HepG2 (cell line): ENCODE results near the gene PPP1R1A. TPM values are rescaled to one million over a fixed set of nuclear protein-coding genes. Genes with fewer than 3 reads are reported as not detected.

Source experiments
- ATAC-seq: fragments of 200-7000 bp; cut with Tn5 transposase; 3 replicates; pipeline ENCODE4 v1.9.1; 2020; ENCODE audit warnings: mild to moderate bottlenecking, moderate library complexity
- BruUV-seq: library from RNA; stranded (reverse); fragments of 400-500 nt; replicated peaks from 2 replicates; lab custom pipeline; 2021; lab: Mats Ljungman, UMichigan
- CTCF ChIA-PET: fragments of 300-600 bp; formaldehyde crosslinking; extraction: SDS; loops from one replicate; lab custom pipeline; 2021; ENCODE audit warnings: low total read pairs, inconsistent platforms, low intra/inter-chr PET ratio; lab: Yijun Ruan, JAX
- POLR2A ChIA-PET: fragments of 350-600 bp; sonication (Branson Sonifier 250); formaldehyde crosslinking; loops from one replicate; lab custom pipeline; 2020; ENCODE audit warnings: antibody characterized with exemption, inconsistent platforms; lab: Yijun Ruan, JAX
- DNase-seq: peaks from one replicate; pipeline ENCODE4 v3.0.0-alpha.2; 2015; ENCODE audit warnings: low spot score
- FAIRE-seq: peaks from 3 replicates; lab custom pipeline; 2011; peaks lifted over from hg19 to GRCh38; lab: Jason Lieb, UNC
- H2AFZ ChIP-seq: one replicate; pipeline ENCODE4 v1.6.1; 2011; ENCODE audit warnings: low read length, inconsistent platforms
- H3K27ac ChIP-seq: fragments of 300-600 bp; 3 replicates; pipeline ENCODE4 v1.8.0; 2011; ENCODE audit warnings: mixed run types, mild to moderate bottlenecking, mixed read lengths, low read length, inconsistent platforms; ENCODE audit not compliant: insufficient read depth; ENCODE audit errors: extremely low read length
- H3K27me3 ChIP-seq, 2 experiments: fragments of 200-600 bp in 1 of 2; 2 replicates in 1 of 2; 3 replicates in 1 of 2; pipeline versions ENCODE4 v1.6.0 to v1.8.0; 2011; ENCODE audit warnings: low read length in 2 of 2, mild to moderate bottlenecking in 2 of 2, moderate library complexity in 2 of 2, inconsistent platforms in 1 of 2; ENCODE audit not compliant: insufficient read depth in 2 of 2, control insufficient read depth in 1 of 2
- H3K36me3 ChIP-seq, 2 experiments: fragments of 200-600 bp in 1 of 2; replicated peaks in 1 of 2; 2 replicates in 1 of 2; 3 replicates in 1 of 2; pipeline versions ENCODE4 v1.5.1 to v1.8.0; 2011; ENCODE audit warnings: low read length in 2 of 2, inconsistent platforms in 1 of 2; ENCODE audit not compliant: insufficient read depth in 2 of 2, control insufficient read depth in 1 of 2
- H3K4me1 ChIP-seq: 2 replicates; pipeline ENCODE4 v1.5.1; 2012; ENCODE audit warnings: low read length, inconsistent platforms; ENCODE audit not compliant: insufficient read depth
- H3K4me2 ChIP-seq: 2 replicates; pipeline ENCODE4 v1.6.0; 2011; ENCODE audit warnings: low read depth, low read length, inconsistent platforms
- H3K4me3 ChIP-seq, 3 experiments: fragments of 200-600 bp in 1 of 3; sonication (generic), shearing (Covaris generic) in 1 of 3; replicated peaks in 1 of 3; 2 replicates each; pipeline ENCODE4 v1.5.1; 2011 to 2016; ENCODE audit warnings: low read length in 3 of 3, inconsistent platforms in 2 of 3, low read depth in 2 of 3, mild to moderate bottlenecking in 2 of 3, control low read depth in 1 of 3, mixed read lengths in 1 of 3; ENCODE audit not compliant: insufficient read depth in 1 of 3
- H3K79me2 ChIP-seq: one replicate; pipeline ENCODE4 v1.6.1; 2011; ENCODE audit warnings: low read length, inconsistent platforms; ENCODE audit not compliant: insufficient read depth
- H3K9ac ChIP-seq: 2 replicates; pipeline ENCODE4 v1.6.0; 2011; ENCODE audit warnings: mild to moderate bottlenecking, low read depth, low read length, inconsistent platforms; ENCODE audit not compliant: insufficient read depth
- H3K9me3 ChIP-seq: 2 replicates; pipeline ENCODE4 v1.5.1; 2012; ENCODE audit warnings: mild to moderate bottlenecking, low read length
- H4K20me1 ChIP-seq: 2 replicates; pipeline ENCODE4 v1.6.0; 2011; ENCODE audit warnings: inconsistent platforms, mild to moderate bottlenecking, low read length, moderate library complexity; ENCODE audit not compliant: insufficient read depth
- AKAP8 ChIP-seq: sonication (generic); formaldehyde crosslinking; IDR thresholded peaks from 2 replicates; pipeline ENCODE4 v1.5.1; 2020; ENCODE audit warnings: mild to moderate bottlenecking, missing genetic modification reagents
- FOSL2 ChIP-seq: sonication (generic); formaldehyde crosslinking; IDR thresholded peaks from 2 replicates; pipeline ENCODE4 v1.4.0; 2020; ENCODE audit warnings: missing genetic modification reagents
- FOXO1 ChIP-seq: sonication (generic); formaldehyde crosslinking; IDR thresholded peaks from 2 replicates; pipeline ENCODE4 v1.4.0; 2020; ENCODE audit warnings: missing genetic modification reagents
- HDAC1 ChIP-seq: sonication (generic); formaldehyde crosslinking; IDR thresholded peaks from 2 replicates; pipeline ENCODE4 v1.5.1; 2020; ENCODE audit warnings: mild to moderate bottlenecking, missing genetic modification reagents
- HES4 ChIP-seq: sonication (generic); formaldehyde crosslinking; IDR thresholded peaks from 2 replicates; pipeline ENCODE4 v1.9.0; 2021; ENCODE audit warnings: mild to moderate bottlenecking, missing genetic modification reagents, borderline replicate concordance
- KDM5B ChIP-seq: sonication (generic); formaldehyde crosslinking; IDR thresholded peaks from 2 replicates; pipeline ENCODE4 v1.4.0; 2020; ENCODE audit warnings: missing genetic modification reagents, mild to moderate bottlenecking, borderline replicate concordance
- MYPOP ChIP-seq: sonication (generic); formaldehyde crosslinking; IDR thresholded peaks from 2 replicates; pipeline ENCODE4 v1.8.1; 2023; ENCODE audit warnings: mild to moderate bottlenecking, moderate library complexity, missing genetic modification reagents
- NR2F6 ChIP-seq, 2 experiments: IDR thresholded peaks; 2 replicates each; pipeline ENCODE4 v1.6.1; 2016; ENCODE audit warnings: antibody characterized with exemption in 1 of 2, mild to moderate bottlenecking in 1 of 2
- PHF5A ChIP-seq: IDR thresholded peaks from one replicate; pipeline ENCODE4 v1.6.1; 2018; ENCODE audit warnings: low read depth, missing genetic modification reagents; ENCODE audit not compliant: unreplicated experiment
- RCOR2 ChIP-seq: IDR thresholded peaks from 2 replicates; pipeline ENCODE4 v1.6.1; 2016; ENCODE audit warnings: missing biosample characterization, missing genetic modification reagents
- SIN3A ChIP-seq: IDR thresholded peaks from 2 replicates; pipeline ENCODE4 v1.6.1; 2011; ENCODE audit warnings: low read depth, mild to moderate bottlenecking, control low read depth, low read length, borderline replicate concordance
- SRSF4 ChIP-seq: fragments of 200-400 bp; formaldehyde crosslinking; IDR thresholded peaks from one replicate; pipeline ENCODE4 v1.6.1; 2018; ENCODE audit warnings: mild to moderate bottlenecking, low read depth, low read length, moderate library complexity; ENCODE audit not compliant: poor library complexity, severe bottlenecking
- ZBTB44 ChIP-seq: sonication (generic); formaldehyde crosslinking; IDR thresholded peaks from 2 replicates; pipeline ENCODE4 v1.4.0; 2020; ENCODE audit warnings: missing genetic modification reagents
- ZNF232 ChIP-seq: sonication (generic); formaldehyde crosslinking; IDR thresholded peaks from 2 replicates; pipeline ENCODE4 v1.4.0; 2020; ENCODE audit warnings: missing genetic modification reagents, borderline replicate concordance
- ZNF441 ChIP-seq: sonication (generic); formaldehyde crosslinking; IDR thresholded peaks from 2 replicates; pipeline ENCODE4 v1.7.0; 2021; ENCODE audit warnings: missing genetic modification reagents, borderline replicate concordance
- ZNF563 ChIP-seq: sonication (generic); formaldehyde crosslinking; IDR thresholded peaks from 2 replicates; pipeline ENCODE4 v1.8.0; 2022; ENCODE audit warnings: mild to moderate bottlenecking, moderate library complexity, missing genetic modification reagents
- ZNF670 ChIP-seq: sonication (generic); formaldehyde crosslinking; IDR thresholded peaks from 2 replicates; pipeline ENCODE4 v1.8.0; 2022; ENCODE audit warnings: mild to moderate bottlenecking, missing genetic modification reagents, borderline replicate concordance
- ZNF782 ChIP-seq: sonication (generic); formaldehyde crosslinking; IDR thresholded peaks from 2 replicates; pipeline ENCODE4 v1.4.0; 2020; ENCODE audit warnings: missing genetic modification reagents, mild to moderate bottlenecking, borderline replicate concordance
- WGBS: methylation state at CpG from one replicate; pipeline ENCODE4 v1.1.6; 2017; ENCODE audit warnings: low lambda C conversion rate; 5-methylcytosine and 5-hydroxymethylcytosine counted together
- in situ Hi-C: cut with HindIII; loops from 2 replicates; pipeline ENCODE4 v1.10.0; 2017; ENCODE audit warnings: low pct_unique_long_range_greater_than_20kb; ENCODE audit not compliant: extremely low pct_ligation_motif_present
- intact Hi-C: fragments of 100-400 bp; cut with micrococcal nuclease; formaldehyde crosslinking; loops from one replicate; pipeline ENCODE4 v1.10.0; 2022; ENCODE audit not compliant: unreplicated experiment
- polyA plus RNA-seq, 8 experiments: library from polyadenylated mRNA; depleted of rRNA in 3 of 8; stranded (reverse) in 7 of 8; unstranded in 1 of 8; fragments of >200 nt; fragmentation: Illumina TruSeq in 4 of 8; extraction: Trizol in 4 of 8; gene quantifications; 2 replicates each; pipeline versions ENCODE4 v1.2.1 to v1.2.3, GENCODE V29; 2011 to 2016; ENCODE audit warnings: low read depth in 4 of 8, missing spikeins in 1 of 8, mixed read lengths in 1 of 8; ENCODE audit not compliant: insufficient read depth in 1 of 8
- total RNA-seq, 5 experiments: library from RNA; depleted of rRNA; stranded (reverse); fragments of >200 nt; fragmentation: Illumina TruSeq; extraction: Trizol; gene quantifications; 2 replicates each; pipeline ENCODE4 v1.2.3, GENCODE V29; 2016; ENCODE audit warnings: low read depth in 1 of 5

The PPP1R1A gene
- total and polyA plus RNA-seq, 2 of the 13 experiments (the other 11 are each of a cell fraction or from before 2014, with no cell fraction given), result 0.20 TPM; not detected in 1

- no peaks in the 10 kb centered on the region for H3K79me2 ChIP-seq
- DNase-seq (no peak), FAIRE-seq (no peak), ATAC-seq (no peak)
- H3K4me3 ChIP-seq, result no peak overlapping the region
- peaks cover 4 to 49% of the 10 kb centered on the region in 2 experiments; a peak in 3 of 5 replicates for H3K27me3 ChIP-seq
- no TSS peak for BruUV-seq
- ChIA-PET CTCF (no interaction called here), POLR2A (no interaction called here)
- H2AFZ ChIP-seq, result no peak overlapping the region
- no peaks in the 10 kb centered on the region for H3K36me3 ChIP-seq
- in situ Hi-C loops, result no loop called here
- TF ChIP-seq ZBTB44 (CRISPR knock-in tag) (no peak), ZNF670 (CRISPR knock-in tag) (no peak), ZNF782 (CRISPR knock-in tag) (no peak), ZNF563 (CRISPR knock-in tag) (no peak), SRSF4 (no peak), KDM5B (CRISPR knock-in tag) (no peak), MYPOP (CRISPR knock-in tag) (no peak), ZNF441 (CRISPR knock-in tag) (no peak), HDAC1 (no peak), NR2F6 (IDR thresholded peaks at IDR 0.05) (no peak), NR2F6 (CRISPR knock-in tag; IDR thresholded peaks at IDR 0.05) (no peak), FOXO1 (CRISPR knock-in tag) (no peak), AKAP8 (CRISPR knock-in tag) (no peak), PHF5A (CRISPR knock-in tag) (no peak), RCOR2 (CRISPR knock-in tag) (no peak), SIN3A (no peak), ZNF232 (CRISPR knock-in tag) (no peak), FOSL2 (CRISPR knock-in tag) (no peak), HES4 (CRISPR knock-in tag) (no peak)
- no peak overlapping the region for H3K9ac ChIP-seq
- H4K20me1 ChIP-seq, result no peaks in the 10 kb centered on the region
- WGBS, result 0% methylated on average over 2 of the region's 2 CpGs
- H3K27ac ChIP-seq, result no peak overlapping the region
- no peak overlapping the region for H3K4me2 ChIP-seq
- H3K4me1 ChIP-seq, result no peaks in the 10 kb centered on the region
- intact Hi-C loops, result no loop called here
- H3K9me3 ChIP-seq, result no peaks in the 10 kb centered on the region
Observed at GRCh38 chr12:54546511-54546910, 41.9 kb downstream of the PPP1R1A start.
